ENCODE data around the gene SOCS7.

GRCh38 chr17:38361694-38362465 lies 10.2 kb downstream of the SOCS7 start:
- TF ChIP-seq CTCF (conservative IDR thresholded peaks at IDR 0.05; ENCODE audit: low read depth, low read length) (no peak), EZH2 (IDR thresholded peaks at IDR 0.05; ENCODE audit: low read length, unreplicated experiment) (no peak)

All from PC-3 (cell line).